ENCODE results near the gene TOR4A.

TOR4A gene

GRCh38 chr9:137315581-137316011 is 38.1 kb downstream of the TOR4A start:
- no peaks in the 10 kb centered on the region for H3K79me2 ChIP-seq
- H3K27me3 ChIP-seq (ENCODE audit: control insufficient read depth, insufficient read depth, low read length): no peaks in the 10 kb centered on the region
- no peaks in the 10 kb centered on the region for H3K36me3 ChIP-seq (ENCODE audit: control insufficient read depth, insufficient read depth, low read length)
- H3K4me3 ChIP-seq (ENCODE audit: low read depth, low read length): no peak overlapping the region
- no peaks in the 10 kb centered on the region for H3K9me3 ChIP-seq (ENCODE audit: control insufficient read depth, low read length)
- no peak overlapping the region for H3K4me2 ChIP-seq (ENCODE audit: low read length)
- H3K27ac ChIP-seq: no peak overlapping the region
- no peak for TF ChIP-seq CTCF (IDR thresholded peaks at IDR 0.05)
- H3K9ac ChIP-seq: no peak overlapping the region
- no peak overlapping the region for H2AFZ ChIP-seq
- H3K4me1 ChIP-seq: no peaks in the 10 kb centered on the region

- no peaks in the 10 kb centered on the region for H3K4me1 ChIP-seq
- H3K27me3 ChIP-seq (ENCODE audit: control insufficient read depth, insufficient read depth, low read length): no peaks in the 10 kb centered on the region
- H3K4me3 ChIP-seq (ENCODE audit: low read depth, low read length): no peak overlapping the region
- H3K4me2 ChIP-seq (ENCODE audit: low read length): no peak overlapping the region
- H3K9ac ChIP-seq: no peak overlapping the region
- no peaks in the 10 kb centered on the region for H3K36me3 ChIP-seq (ENCODE audit: control insufficient read depth, insufficient read depth, low read length)
- no peaks in the 10 kb centered on the region for H3K9me3 ChIP-seq (ENCODE audit: control insufficient read depth, low read length)
- H3K79me2 ChIP-seq: no peaks in the 10 kb centered on the region
- H2AFZ ChIP-seq: no peak overlapping the region
- no peak overlapping the region for H3K27ac ChIP-seq
- TF ChIP-seq CTCF (IDR thresholded peaks at IDR 0.05): no peak
Observed at GRCh38 chr9:137316012-137316981, 38.8 kb downstream of the TOR4A start.

- Histone ChIP-seq H3K79me2 (no peaks in the 10 kb centered on the region), H3K4me1 (no peaks in the 10 kb centered on the region), H3K27ac (no peak overlapping the region)
Observed at GRCh38 chr9:137317021-137317717, 39.6 kb downstream of the TOR4A start.

GRCh38 chr9:137317718-137318511 is 40.4 kb downstream of the TOR4A start:
- Histone ChIP-seq H3K79me2 (no peaks in the 10 kb centered on the region), H3K27me3 (ENCODE audit: control insufficient read depth, insufficient read depth, low read length) (no peaks in the 10 kb centered on the region), H3K4me2 (ENCODE audit: low read length) (no peak overlapping the region), H3K9ac (no peak overlapping the region), H3K27ac (no peak overlapping the region), H3K36me3 (ENCODE audit: control insufficient read depth, insufficient read depth, low read length) (no peaks in the 10 kb centered on the region), H3K4me1 (no peaks in the 10 kb centered on the region), H3K9me3 (ENCODE audit: control insufficient read depth, low read length) (no peaks in the 10 kb centered on the region), H3K4me3 (ENCODE audit: low read depth, low read length) (no peak overlapping the region), H2AFZ (no peak overlapping the region)
- no peak for TF ChIP-seq CTCF (IDR thresholded peaks at IDR 0.05)

More at GRCh38 chr9:137317021-137317717, 39.6 kb downstream of the TOR4A start:
- TF ChIP-seq CTCF (IDR thresholded peaks at IDR 0.05): no peak
- no peak overlapping the region for H3K9ac ChIP-seq
- H3K36me3 ChIP-seq (ENCODE audit: control insufficient read depth, insufficient read depth, low read length): no peaks in the 10 kb centered on the region
- no peak overlapping the region for H2AFZ ChIP-seq
- H3K4me2 ChIP-seq (ENCODE audit: low read length): no peak overlapping the region
- H3K27me3 ChIP-seq (ENCODE audit: control insufficient read depth, insufficient read depth, low read length): no peaks in the 10 kb centered on the region
- H3K4me3 ChIP-seq (ENCODE audit: low read depth, low read length): no peak overlapping the region
- H3K9me3 ChIP-seq (ENCODE audit: control insufficient read depth, low read length): no peaks in the 10 kb centered on the region
